ENCODE results near the gene PARP15.

- no peak for TF ChIP-seq CTCF (IDR thresholded peaks at IDR 0.05)
- no peak for TF ChIP-seq POLR2A (IDR thresholded peaks at IDR 0.05)
These were observed 24.7 kb downstream of the PARP15 start for GRCh38 chr3:122602011-122602710.
